Thyroid gland (tissue), 4 donors: ENCODE measurements around the gene UBE2R2.

Source experiments
- POLR2A ChIP-seq, 2 donors: fragments of 450-650 bp; IDR thresholded peaks; one replicate each; pipeline ENCODE4 v1.6.1; 2017; ENCODE audit warnings: antibody characterized with exemption in 2 of 2, mild to moderate bottlenecking in 2 of 2, moderate library complexity in 1 of 2
- TF ChIP-seq, protein P1 (sequence below), 6 experiments: fragments of 200-600 bp in 3 of 6; fragments of 450-650 bp in 3 of 6; sonication (generic) in 3 of 6; IDR thresholded peaks; one replicate each; pipeline ENCODE4 v1.5.1; 2016 to 2019; ENCODE audit warnings: antibody characterized with exemption in 6 of 6, mild to moderate bottlenecking in 2 of 6, inconsistent platforms in 1 of 6, moderate library complexity in 1 of 6

DNA sequence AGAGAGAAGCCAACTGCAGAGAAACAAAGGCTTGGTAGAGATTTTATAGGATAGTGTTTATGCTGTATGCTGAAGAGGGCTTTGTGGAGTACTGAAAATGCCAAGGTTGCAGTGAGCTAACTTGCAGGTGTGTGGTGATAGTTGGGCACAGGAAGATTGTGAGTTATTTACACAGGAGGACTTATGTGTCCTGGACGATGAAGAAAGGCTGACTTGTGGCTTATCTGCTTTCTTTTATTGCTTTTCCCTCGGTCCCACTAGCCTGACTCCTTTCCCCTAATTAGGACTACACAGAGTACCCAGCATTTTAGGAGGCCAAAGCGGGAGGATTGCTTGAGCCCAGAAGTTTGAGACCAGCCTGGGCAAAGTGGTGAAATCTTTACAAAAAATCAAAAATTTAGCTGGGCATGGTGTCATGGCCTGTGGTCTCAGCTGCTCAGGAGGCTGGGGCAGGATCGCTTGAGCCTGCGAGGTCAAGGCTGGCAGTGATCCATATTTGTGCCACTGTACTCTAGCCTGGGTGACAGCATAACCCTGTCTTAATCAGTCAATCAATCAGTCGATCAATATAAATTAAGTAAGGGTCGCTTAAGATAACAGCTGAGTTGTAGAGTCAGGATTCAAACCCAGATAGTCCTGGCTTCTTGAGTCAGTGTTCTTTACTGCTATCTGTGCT, 61.9 kb downstream of the UBE2R2 start:
- TF ChIP-seq, protein P1, sequence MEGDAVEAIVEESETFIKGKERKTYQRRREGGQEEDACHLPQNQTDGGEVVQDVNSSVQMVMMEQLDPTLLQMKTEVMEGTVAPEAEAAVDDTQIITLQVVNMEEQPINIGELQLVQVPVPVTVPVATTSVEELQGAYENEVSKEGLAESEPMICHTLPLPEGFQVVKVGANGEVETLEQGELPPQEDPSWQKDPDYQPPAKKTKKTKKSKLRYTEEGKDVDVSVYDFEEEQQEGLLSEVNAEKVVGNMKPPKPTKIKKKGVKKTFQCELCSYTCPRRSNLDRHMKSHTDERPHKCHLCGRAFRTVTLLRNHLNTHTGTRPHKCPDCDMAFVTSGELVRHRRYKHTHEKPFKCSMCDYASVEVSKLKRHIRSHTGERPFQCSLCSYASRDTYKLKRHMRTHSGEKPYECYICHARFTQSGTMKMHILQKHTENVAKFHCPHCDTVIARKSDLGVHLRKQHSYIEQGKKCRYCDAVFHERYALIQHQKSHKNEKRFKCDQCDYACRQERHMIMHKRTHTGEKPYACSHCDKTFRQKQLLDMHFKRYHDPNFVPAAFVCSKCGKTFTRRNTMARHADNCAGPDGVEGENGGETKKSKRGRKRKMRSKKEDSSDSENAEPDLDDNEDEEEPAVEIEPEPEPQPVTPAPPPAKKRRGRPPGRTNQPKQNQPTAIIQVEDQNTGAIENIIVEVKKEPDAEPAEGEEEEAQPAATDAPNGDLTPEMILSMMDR (IDR thresholded peaks at IDR 0.05): no peak
- TF ChIP-seq POLR2A (IDR thresholded peaks at IDR 0.05): no peak
